Measurements from ENCODE around the gene TEX51.

Gene TEX51

GRCh38 chr2:126898636-126899035, at the start of gene TEX51:
Gene TEX51, plus strand, starts transcription at chr2:126898890. Its CDS starts 29 bp downstream, at chr2:126898919.
- no peak for DNase-seq (ENCODE audit: low spot score)

DNA sequence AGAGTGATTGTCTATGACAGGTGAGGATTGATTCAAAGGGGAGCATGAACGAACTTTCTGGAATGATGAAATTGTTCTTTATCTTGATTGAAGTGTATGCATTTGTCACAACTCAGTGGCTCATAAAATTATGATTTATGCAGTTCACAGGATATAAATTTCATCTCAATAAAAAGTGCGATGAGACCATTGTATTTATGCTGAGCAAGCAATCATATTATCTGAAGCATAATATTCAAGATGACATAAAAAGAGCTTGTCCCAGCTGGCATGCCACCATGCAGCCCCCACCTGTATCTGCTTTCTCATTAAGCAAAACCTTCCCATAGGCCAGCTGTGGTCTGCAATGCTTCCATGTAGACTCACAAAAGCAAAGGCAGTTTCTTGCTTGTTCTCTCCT, 49.6 kb upstream of the TEX51 start:
- DNase-seq (ENCODE audit: low spot score): no peak

DNA sequence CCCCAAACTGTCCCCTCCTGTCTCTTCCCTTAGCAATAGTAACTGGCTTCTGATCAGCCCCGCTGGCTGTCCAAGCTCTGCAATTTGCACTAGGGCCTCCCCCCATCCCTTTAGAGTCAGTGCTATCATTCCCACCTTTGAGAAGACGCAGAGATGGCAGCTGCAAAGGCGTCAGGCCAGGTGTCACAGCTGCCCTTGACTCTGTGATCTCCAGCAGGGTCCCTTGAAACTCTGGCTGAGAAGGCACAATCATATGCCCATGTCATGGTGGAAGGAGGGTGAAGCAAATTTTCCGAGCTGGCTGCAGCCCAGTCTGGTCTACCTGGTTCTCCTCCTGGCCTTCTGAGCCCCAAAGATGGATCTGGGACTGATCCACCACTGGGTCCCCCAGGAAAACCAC, 49.2 kb upstream of the TEX51 start:
- DNase-seq (ENCODE audit: low spot score): no peak

GRCh38 chr2:126849991-126850535, 48.6 kb upstream of the TEX51 start:
- no peak for DNase-seq (ENCODE audit: low spot score)

DNA sequence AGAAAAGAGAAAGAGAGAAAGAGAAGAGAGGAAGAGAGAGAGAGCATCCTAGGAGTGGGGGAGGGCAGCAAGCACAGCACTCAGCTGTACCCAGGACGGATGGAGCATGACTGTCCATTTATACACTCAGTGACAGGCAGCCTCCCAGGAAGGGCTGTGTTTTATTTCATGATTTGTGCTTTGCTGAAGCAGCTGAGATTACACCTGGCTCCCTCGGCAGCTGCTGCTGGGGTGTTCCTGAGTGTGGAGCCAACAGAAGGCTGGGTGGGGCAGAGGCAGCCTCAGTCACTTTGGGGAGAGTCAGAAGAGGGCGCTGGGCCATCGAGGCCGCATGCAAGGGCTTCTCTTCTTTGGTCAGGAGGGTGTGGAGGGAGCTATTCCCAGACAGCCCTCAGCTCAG, 47.8 kb upstream of the TEX51 start:
- DNase-seq (ENCODE audit: low spot score): no peak

DNA sequence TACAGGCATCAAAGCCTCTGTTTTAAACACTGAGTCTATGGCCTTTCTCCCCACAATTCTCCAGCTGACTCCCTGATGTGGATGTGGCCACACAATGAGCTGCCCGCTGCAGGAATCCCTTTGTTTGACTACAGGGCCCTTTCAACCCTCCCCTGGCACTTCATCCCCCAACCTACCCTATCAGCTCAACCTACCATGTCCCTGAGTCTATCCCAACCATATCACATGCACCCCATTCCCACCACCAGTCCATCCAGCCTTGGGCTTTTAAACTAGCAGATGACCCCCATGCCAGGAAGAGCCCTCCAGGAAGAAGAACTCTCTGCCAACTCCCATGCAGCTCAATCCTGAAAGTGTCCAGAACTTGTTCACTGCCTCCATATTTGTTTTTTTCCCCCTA, 46.9 kb upstream of the TEX51 start:
- no peak for DNase-seq (ENCODE audit: low spot score)

- no peak for DNase-seq (ENCODE audit: low spot score)
Observed at GRCh38 chr2:126852361-126852760, 46.3 kb upstream of the TEX51 start.

DNA sequence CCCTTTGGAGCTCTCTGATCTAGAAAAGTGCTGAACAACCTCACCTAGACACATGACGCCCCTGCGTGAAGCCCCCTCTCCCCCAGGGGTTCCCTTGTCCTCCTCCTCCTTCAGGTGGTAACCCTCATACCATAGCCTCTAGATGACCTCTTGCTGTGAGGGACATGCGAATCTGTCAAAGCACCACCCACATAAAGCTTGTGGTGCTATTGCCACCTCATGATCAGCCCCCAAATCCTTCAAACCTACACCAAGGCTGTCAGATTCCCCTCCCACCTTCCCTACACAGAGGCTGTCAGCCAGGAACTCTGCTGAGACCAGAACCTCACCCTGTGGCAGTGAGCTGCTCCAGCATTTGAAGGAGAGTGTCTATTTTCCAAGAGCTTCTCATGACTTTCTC, 43.1 kb upstream of the TEX51 start:
- DNase-seq (ENCODE audit: low spot score): no peak

DNA sequence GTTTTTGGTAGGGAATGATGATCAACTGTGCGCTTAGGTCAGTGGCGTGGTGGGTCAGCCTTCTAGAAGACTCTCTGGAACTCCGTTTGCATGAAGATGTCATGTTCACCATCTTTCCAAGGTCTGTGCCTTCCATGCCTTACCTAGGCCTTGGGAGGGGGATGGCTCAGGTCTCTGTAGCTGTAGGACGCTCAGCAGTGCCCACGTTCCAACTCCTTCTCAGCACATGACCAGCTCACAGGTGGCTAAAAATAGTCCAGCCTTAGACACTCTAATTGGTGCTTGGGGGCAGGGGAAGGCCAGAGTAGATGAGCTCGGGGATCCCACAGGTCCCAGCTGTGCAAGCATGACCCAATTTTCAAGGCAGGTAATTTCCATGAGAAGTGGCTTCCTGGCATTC, 42.3 kb upstream of the TEX51 start:
- DNase-seq (ENCODE audit: low spot score): no peak

DNA sequence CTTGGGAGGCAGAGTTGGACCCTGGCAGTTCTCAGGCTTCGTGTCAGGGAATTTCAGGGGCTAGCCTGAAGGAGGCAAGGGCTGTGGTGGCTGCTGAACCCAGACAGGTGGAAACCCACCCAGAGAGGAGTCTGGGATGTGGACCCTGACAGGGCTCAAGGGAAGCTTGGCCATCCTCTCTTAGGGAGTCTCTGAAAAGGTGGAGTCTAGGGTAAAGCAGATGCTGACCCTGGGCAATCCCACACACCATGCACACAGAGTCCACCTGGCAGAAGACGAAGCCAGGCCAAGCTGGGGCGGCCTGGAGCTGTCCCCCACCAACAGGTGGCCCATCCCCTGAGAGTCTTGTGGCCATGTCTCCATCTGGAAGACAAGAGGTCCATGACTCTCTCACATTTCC, 41.2 kb upstream of the TEX51 start:
- DNase-seq (ENCODE audit: low spot score): no peak

GRCh38 chr2:126858013-126858412, 40.7 kb upstream of the TEX51 start:
- DNase-seq (ENCODE audit: low spot score): no peak

GRCh38 chr2:126858436-126858835, 40.3 kb upstream of the TEX51 start:
- no peak for DNase-seq (ENCODE audit: low spot score)

GRCh38 chr2:126858991-126859390, 39.7 kb upstream of the TEX51 start:
- no peak for DNase-seq (ENCODE audit: low spot score)

DNA sequence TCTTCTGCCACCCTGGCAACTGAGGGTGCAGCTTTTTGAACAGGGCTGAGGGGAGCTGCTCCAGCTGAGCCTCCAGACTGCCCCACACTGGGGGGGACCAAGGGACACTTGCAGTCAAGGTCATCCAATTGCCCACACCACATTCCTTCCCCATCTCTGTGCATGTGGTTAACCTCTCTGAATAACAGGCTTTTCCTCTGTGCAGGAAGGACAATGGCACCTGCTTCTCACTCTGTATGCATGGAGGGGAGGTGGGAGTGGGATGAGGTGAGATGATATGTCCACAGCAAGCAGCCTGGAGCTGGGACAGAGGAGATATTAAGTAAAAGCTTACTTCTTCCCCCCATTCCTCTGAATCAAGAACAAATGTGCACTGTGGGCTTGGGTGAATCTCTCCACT, 39.1 kb upstream of the TEX51 start:
- no peak for DNase-seq (ENCODE audit: low spot score)

GRCh38 chr2:126860385-126860784, 38.3 kb upstream of the TEX51 start:
- DNase-seq (ENCODE audit: low spot score): no peak

GRCh38 chr2:126862730-126863129, 36.0 kb upstream of the TEX51 start:
- no peak for DNase-seq (ENCODE audit: low spot score)

- DNase-seq (ENCODE audit: low spot score): no peak
Observed at GRCh38 chr2:126863336-126864015, 35.2 kb upstream of the TEX51 start.

GRCh38 chr2:126864861-126865260, 33.8 kb upstream of the TEX51 start:
- DNase-seq (ENCODE audit: low spot score): no peak

- no peak for DNase-seq (ENCODE audit: low spot score)
Observed at GRCh38 chr2:126866451-126866850, 32.2 kb upstream of the TEX51 start.

GRCh38 chr2:126874961-126875360, 23.7 kb upstream of the TEX51 start:
- DNase-seq (ENCODE audit: low spot score): no peak

- no peak for DNase-seq (ENCODE audit: low spot score)
Observed at GRCh38 chr2:126876631-126877030, 22.1 kb upstream of the TEX51 start.

GRCh38 chr2:126877041-126877440, 21.6 kb upstream of the TEX51 start:
- no peak for DNase-seq (ENCODE audit: low spot score)

DNA sequence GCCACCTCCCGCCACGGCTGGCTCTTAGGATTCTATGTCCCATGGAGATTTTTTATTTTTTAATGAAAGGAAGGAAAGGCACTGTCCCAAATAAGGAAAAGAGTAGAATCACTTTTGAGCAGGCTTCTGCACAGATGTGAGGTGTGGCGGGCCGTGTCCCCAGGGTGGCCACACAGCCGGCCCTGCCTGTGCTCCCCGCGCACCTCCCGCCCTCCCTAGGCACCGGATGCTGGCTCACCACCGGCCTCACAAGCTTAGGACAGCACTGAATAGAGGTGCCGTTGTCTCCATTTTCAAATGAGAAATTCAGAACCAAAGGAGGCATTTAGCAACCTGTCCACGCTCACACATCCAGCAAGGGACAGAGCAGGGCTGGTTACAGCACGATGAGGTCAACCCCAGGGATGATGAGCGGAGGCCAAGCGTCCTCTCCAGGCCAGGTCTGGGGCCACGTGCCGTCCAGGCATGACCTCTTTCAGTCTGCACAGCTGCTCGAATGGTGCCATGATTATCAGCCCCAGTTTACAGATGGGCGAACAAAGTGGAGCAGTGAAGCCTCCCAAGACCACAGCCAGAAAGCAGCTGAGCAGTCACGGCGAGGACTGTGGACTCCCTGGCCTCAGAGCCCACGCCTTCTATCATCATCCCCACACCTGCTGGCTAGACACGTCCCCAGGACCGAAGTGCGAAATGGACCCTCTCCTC, 20.7 kb upstream of the TEX51 start:
- DNase-seq (ENCODE audit: low spot score): no peak

- DNase-seq (ENCODE audit: low spot score): no peak
Observed at GRCh38 chr2:126878601-126879000, 20.1 kb upstream of the TEX51 start.

All from pons (tissue), 1 donor.